ENCODE results near the gene GTPBP4. TPM values are rescaled to one million over a fixed set of nuclear protein-coding genes. Genes with fewer than 3 reads are reported as not detected.

The GTPBP4 gene
- total RNA-seq, 1 experiment from 2014 or later = 97.4 TPM

- TF ChIP-seq ZNF416 (CRISPR knock-in tag; IDR thresholded peaks at IDR 0.05) (no peak), PRRX2 (CRISPR knock-in tag; IDR thresholded peaks at IDR 0.05) (no peak), ZNF317 (CRISPR knock-in tag; IDR thresholded peaks at IDR 0.05; ENCODE audit: borderline replicate concordance, low read depth) (no peak)
Observed at GRCh38 chr10:1033601-1034000, 45.4 kb downstream of the GTPBP4 start (continued).

GRCh38 chr10:1034758-1035157 lies 46.5 kb downstream of the GTPBP4 start:
- ATAC-seq (no peak), DNase-seq (ENCODE audit: low spot score) (no peak)
- Mint-ChIP-seq H3K27me3 (ENCODE audit: low read depth) (no peaks in the 10 kb centered on the region), H3K9me3 (no peaks in the 10 kb centered on the region), H3K4me3 (no peak overlapping the region), H3K36me3 (no peaks in the 10 kb centered on the region), H3K27ac (no peak overlapping the region), H3K4me1 (0 out of 2 replicates have a peak, but pooled peaks cover 7% of the 10 kb centered on the region)
- CTCF ChIA-PET = interaction anchor here (1.7 kb wide), 1 partner anchor 14 kb away, joined by 7 read pairs; the partner anchor contains the start of gene IDI1
- POLR2A ChIA-PET = interaction anchor here (2.9 kb wide), 1 partner anchor 14 kb away, joined by 10 read pairs; the partner anchor contains the start of gene IDI1
- TF ChIP-seq CREB1 (CRISPR knock-in tag; IDR thresholded peaks at IDR 0.05) (no peak), TEAD1 (CRISPR knock-in tag; IDR thresholded peaks at IDR 0.05) (no peak), MLX (CRISPR knock-in tag; IDR thresholded peaks at IDR 0.05) (no peak), NFE2L1 (CRISPR knock-in tag; IDR thresholded peaks at IDR 0.05) (no peak), USF2 (CRISPR knock-in tag; IDR thresholded peaks at IDR 0.05) (no peak), FOXP1 (CRISPR knock-in tag; IDR thresholded peaks at IDR 0.05; ENCODE audit: borderline replicate concordance) (no peak), RORB (CRISPR knock-in tag; IDR thresholded peaks at IDR 0.05) (no peak), PRDM15 (CRISPR knock-in tag; IDR thresholded peaks at IDR 0.05) (no peak), STAT6 (CRISPR knock-in tag; conservative IDR thresholded peaks at IDR 0.05; ENCODE audit: low read depth) (no peak), ZNF281 (CRISPR knock-in tag; IDR thresholded peaks at IDR 0.05) (no peak), ZBTB43 (CRISPR knock-in tag; IDR thresholded peaks at IDR 0.05) (no peak), OVOL2 (CRISPR knock-in tag; IDR thresholded peaks at IDR 0.05; ENCODE audit: borderline replicate concordance) (no peak), E2F5 (CRISPR knock-in tag; IDR thresholded peaks at IDR 0.05) (no peak), ZBTB21 (CRISPR knock-in tag; IDR thresholded peaks at IDR 0.05; ENCODE audit: borderline replicate concordance) (no peak)

Data from WTC11 (cell line).